Kidney glomerular epithelial cell (primary cell): ENCODE measurements around the gene PTPN6.

Experiments
- DNase-seq: peaks from one replicate; lab custom pipeline; 2025; lab: John Stamatoyannopoulos, UW

PTPN6 gene

DNA sequence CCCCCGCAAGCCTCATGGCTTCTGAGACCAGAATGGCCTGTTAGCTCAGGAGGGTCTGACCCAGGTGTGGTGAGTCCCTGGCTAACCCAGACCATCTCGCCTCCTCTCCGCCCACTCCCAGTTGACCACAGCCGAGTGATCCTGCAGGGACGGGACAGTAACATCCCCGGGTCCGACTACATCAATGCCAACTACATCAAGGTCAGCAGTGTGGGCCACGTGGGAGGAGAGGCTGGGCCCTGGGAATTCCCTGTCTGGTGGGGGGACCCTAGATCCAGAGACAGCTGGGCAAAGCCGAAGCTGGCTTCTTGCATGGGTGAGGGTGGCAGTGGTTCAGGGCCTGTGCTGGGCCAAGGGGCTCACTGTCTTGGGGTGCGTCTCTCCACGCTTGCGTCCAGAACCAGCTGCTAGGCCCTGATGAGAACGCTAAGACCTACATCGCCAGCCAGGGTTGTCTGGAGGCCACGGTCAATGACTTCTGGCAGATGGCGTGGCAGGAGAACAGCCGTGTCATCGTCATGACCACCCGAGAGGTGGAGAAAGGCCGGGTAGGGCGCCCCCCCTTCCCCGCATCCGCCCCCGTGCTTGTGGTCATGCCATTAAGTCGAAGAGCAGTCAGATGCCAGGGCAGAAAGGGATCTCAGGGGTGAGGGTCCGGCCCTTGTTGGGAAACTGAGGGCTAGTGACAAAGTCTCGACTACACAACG is 5.0 kb downstream of the PTPN6 start:
- no peak for DNase-seq

DNA sequence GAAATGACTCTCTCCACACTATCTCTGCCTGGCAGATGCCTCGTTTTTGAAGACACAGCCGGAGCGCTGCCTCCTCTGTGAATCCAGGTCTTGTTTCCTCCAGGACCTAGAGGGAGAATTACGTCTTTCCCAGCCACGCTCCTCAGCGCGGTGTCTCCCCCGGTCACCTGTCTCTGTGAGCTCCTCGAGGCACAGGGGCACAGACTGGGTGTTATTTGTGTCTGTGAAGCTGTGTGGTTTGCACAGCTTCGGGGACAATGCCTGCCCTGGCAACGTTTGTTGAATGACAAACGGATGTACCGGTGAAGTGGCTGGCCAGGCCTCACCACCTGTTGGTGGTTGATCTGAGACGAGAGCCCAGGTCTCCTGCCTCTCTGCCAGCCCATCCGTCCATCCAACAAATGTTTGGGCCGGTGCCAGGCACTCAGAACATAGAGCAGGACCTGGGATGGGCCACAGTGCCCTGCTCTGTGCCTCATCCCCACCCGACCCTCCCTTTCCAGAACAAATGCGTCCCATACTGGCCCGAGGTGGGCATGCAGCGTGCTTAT is 6.1 kb downstream of the PTPN6 start:
- no peak for DNase-seq

DNA sequence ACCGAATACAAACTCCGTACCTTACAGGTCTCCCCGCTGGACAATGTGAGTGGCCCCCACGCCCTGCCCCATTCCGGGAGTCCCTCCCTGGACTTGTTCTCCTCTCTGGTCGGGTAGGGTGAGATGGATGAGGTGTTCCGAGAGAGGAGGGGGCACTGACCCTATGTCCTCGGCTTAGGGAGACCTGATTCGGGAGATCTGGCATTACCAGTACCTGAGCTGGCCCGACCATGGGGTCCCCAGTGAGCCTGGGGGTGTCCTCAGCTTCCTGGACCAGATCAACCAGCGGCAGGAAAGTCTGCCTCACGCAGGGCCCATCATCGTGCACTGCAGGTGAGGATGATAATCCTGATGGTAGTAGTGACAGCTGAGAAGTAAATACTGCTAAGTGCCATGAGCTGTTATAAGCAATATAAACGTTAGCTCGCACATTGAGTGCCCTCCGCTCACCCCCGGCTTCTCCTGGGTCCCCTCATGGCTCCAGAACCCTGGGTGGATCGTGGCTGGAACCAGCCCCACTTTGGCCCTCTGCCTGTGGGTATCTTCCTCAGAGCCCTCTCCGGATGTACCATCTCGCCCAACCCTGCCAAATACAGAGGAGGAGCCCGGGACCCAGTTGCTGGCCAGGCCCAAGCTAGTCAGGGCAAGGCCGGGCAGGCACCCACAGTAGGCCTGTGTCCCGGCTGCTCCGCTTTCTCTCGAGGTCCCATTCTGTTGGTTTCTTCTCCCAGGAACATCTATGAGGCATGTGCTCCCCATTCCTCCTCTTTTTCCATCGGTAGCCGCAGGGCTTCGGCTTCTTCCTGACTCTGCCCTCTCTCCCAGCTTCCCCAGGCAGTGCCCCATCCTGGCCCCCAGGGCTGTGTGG is 6.8 kb downstream of the PTPN6 start:
- DNase-seq = no peak

DNA sequence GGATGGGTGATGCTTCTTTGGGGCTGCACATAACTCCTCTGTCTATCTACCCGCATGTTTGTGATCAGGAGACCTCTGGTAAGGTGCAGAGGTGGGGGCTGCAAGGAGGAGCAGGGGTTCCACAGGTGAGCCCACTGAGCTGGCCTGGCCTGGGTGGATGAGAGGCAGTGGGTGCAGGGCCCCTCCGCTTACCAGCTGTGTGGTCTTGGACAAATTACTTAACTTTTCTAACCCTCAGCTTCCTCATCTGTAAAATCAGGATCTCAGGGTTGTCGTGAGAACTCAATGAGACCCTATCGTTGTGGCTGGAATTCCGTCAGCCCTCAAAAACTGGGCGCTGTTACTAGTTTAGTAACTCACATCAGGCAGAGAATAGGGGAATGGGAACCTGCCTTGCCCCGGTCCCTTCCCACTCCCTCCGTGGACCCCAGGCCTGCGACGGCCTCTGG is 7.5 kb downstream of the PTPN6 start:
- DNase-seq = no peak

DNA sequence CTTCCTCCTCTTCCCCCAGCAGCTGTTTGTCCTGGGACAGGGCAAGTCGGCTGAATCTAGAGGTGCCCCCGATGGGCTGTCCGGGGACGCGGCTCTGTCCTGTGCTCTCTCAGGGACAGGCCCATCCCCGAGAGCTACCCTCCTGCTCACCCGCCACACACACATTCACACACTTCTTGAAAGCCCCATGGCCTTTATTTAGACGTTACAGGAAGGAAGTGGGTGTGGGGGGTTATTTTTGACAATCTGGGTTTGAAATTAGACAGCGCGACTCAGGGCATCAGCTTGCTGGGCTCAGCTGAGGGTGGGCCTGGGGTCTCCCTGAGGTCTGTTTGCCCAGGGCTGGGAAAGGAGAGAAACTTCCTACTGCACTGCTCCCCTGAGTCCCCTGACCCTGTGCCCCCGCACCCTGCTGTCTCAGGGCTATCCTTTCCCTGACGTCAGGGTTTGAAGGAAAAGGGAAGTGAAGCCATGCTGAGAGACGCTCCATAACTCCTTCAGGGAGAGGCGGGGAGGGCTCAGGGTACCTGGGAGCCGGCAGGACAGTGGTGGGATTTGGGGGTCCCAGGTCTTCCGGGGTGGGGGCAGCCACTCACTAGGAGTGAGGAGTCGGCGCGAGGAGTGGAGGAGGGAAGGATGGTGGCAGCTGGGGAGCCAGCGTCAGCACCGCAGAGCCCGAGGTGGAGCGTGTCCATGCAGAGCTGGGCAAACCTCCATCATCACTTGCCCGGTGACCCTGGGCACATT is 8.1 kb downstream of the PTPN6 start:
- no peak for DNase-seq

DNA sequence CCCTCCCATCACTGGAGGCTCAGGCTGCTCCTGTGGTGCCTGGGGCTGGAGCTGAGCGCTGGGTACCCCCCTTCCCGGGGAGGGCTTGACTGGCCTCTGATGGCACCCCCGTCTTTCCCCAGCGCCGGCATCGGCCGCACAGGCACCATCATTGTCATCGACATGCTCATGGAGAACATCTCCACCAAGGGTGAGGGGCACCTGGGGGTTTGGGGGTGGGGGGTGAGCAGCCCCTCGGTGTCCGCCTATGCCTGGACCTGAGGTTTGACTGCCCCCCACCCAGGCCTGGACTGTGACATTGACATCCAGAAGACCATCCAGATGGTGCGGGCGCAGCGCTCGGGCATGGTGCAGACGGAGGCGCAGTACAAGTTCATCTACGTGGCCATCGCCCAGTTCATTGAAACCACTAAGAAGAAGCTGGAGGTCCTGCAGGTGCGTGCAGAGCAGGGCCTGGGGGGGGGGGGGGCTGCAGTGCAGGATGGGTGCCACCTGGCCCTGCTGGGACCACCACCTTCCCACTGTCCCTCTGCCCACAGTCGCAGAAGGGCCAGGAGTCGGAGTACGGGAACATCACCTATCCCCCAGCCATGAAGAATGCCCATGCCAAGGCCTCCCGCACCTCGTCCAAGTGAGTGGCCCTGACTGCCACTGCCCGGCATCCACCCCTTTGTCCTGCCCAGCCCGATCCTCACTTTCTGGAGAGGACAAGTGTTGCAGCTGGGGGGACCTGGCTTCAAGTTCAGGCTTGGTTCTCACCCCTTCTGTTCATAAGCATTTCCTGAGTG is 8.8 kb downstream of the PTPN6 start:
- DNase-seq = no peak

DNA sequence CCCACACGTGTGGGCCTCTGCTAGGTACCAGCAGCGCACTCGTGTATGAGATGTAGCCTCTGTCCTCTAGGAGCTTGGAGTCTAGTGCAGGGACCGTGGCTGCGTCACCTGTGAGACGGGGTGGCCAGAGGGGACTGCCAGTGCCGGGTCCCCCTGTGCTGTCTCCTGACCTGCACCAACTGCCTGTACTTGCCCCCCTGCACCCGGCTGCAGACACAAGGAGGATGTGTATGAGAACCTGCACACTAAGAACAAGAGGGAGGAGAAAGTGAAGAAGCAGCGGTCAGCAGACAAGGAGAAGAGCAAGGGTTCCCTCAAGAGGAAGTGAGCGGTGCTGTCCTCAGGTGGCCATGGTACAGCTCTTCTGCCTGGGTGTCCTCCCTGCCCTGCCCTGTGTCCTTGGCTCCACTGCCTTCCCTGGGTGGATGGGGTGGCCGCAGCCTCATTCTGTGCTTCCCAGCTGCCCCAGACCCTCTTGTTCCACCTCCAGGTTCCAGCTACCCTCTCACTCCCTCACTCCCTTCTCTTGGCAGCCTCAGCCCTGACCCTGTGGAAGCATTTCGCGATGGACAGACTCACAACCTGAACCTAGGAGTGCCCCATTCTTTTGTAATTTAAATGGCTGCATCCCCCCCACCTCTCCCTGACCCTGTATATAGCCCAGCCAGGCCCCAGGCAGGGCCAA is 9.6 kb downstream of the PTPN6 start:
- DNase-seq = no peak

DNA sequence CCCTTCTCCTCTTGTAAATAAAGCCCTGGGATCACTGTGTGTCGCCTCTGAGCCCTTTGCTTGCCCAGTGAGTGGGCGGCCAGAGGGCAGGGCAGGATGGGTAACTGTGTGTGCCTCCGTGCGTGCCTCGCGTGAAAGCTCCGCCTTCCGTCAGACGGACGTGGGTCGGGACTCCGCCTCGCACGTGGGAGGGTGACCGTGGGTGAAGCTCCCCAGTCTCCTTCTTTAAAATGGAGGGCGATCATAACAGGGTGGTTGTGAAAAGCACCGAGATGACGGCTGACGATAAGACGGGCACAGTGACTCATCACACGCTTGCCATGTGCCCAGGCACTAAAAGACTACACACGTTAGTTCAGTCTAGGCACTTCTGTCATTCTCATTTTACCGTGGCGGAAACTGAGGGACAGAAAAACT is 10.1 kb downstream of the PTPN6 start:
- no peak for DNase-seq

DNA sequence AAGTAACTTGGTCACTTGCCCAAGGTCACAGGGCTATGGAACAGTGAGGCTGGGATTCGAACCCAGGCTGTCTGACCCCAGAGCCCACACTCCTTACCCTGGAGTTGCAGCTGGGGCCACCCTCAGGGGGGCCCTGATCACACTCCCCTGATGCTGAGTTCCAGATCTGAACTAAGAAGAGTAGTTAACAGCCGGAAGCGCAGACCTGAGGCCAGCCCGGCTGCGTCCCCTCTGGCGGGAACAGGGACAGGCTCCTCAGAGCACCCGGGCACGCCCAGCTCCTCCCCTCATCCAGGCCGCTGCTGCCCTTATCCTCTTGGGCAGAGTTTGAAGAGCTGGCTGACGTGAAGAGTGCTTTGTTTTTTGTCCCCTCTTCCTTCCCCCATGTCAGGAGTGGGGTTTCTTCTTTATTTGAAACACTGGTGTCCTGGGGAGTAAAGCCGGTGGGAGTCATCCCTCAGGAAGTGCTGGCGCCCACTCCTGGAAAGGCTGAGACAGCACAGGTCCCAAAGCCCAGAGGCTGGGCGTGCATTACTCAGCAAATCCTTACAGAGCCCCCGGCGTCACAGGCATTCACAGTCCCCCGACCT is 10.6 kb downstream of the PTPN6 start:
- peak; percentile 9 for DNase-seq

DNA sequence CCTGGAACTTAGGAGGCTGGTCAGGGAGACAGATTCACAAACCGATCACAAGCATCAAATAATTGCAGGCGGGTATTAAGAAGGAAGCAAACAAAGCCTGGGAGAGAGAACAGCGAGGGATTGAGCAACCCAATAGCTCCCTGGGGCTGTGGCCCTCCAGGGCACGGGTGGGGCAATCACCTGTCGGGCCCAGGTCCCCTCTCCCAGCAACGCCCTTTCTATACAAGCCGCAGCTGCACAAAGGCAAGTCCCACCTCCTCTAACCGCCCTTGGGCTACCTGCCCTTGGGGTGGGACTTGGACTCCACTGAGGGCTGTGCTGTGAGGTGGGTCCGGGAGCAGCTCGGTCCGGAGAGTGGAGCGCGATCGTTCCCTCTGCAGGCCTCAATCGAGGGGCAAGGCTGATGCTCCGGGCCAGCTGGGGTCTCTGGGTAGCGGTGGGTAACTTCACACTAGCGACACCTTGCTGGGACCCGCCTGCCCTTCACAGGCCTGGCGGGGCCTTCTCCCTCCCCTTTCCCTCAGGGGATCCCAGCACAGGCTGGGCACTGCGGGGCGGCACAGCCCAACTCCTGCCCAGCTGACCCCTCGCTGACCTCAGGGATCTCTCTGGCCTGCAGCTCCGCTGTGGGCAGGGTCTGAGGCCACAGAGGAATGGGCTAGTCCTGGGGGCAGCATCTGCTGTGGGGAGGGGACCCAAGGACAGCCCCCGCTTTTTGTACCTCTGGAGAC is 11.3 kb downstream of the PTPN6 start:
- no peak for DNase-seq

DNA sequence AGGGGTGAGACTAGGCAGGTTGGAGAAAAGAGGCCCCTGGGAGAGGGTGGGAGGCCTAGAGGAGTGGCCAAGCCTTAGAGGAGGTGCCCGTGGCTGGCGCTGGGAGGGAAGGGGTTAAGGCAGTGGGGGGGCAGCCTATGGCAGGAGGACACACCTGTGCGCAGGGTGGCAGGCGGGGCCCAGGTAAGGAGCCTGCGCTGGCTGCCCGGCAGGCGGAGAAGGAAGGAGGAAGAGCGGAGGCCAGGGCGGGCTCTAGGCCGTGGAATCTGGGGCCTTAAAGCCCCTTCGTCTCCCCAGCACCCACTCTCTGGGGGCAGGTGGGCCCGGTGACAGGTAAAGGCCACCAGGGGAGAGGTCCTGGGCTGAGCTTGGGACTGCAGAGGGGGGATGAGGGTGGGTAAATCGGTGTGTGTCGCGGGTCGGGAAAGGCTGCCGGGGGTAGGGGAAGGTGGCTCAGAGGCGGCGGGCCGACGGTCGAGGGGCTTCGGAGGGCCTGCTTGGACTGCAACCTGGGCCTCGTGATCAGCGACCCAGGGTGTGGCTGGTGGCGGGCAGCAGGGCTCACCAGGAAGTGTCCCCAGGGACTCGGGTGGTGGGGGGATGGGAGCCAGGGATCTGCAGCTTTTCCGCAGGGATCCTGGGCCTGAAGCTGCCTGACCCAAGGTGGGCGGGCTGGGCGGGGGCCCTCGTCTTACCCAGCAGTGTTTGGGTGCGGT is 12.0 kb downstream of the PTPN6 start:
- DNase-seq = no peak

DNA sequence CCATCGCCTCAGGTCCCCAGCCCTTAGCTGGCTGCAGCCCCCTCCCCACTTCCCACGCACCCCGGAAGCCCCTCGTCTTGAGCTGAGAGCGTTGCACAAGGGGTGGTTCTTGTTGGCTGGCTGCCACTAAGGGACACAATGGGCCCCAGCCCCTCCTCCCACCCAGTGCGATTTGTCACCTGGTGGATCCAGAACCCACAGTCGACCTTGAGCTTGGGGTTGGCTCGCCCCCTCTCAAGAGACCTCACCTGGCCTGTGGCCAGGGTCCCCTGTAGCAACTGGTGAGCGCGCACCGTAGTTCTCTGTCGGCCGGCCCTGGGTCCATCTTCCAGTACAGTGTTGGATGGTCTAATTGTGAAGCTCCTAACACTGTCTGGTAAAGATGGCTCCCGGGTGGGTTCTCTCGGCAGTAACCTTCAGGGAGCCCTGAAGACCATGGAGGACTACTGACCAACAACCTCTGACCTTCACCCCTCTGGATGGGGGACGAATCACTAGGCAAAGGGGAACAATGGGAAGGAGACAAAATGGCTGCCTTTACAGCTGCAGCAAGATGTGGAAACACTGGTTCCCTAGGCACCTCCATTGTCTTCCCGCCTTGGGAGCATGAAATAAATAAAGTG is 12.7 kb downstream of the PTPN6 start:
- no peak for DNase-seq

DNA sequence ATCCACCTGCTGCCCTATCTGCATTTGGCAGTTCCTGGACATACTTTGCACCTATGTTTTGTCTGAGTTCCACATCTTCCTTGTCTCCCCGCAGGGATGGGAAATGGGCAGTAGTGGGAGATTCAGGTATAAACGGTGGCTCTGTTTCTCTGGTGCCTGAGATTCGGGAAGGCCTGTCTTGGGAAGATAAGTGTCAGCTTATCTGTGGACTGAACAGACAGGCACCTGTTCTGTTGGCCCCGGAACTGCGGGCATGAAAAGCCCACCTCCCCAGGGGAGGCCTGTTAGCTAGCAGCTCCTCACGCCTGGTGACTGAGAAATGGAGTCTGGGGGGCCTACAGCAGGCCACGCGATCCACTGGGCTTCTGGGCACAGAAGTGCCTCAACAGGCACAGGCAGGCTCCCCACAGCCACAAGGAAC is 13.5 kb downstream of the PTPN6 start:
- no peak for DNase-seq

DNA sequence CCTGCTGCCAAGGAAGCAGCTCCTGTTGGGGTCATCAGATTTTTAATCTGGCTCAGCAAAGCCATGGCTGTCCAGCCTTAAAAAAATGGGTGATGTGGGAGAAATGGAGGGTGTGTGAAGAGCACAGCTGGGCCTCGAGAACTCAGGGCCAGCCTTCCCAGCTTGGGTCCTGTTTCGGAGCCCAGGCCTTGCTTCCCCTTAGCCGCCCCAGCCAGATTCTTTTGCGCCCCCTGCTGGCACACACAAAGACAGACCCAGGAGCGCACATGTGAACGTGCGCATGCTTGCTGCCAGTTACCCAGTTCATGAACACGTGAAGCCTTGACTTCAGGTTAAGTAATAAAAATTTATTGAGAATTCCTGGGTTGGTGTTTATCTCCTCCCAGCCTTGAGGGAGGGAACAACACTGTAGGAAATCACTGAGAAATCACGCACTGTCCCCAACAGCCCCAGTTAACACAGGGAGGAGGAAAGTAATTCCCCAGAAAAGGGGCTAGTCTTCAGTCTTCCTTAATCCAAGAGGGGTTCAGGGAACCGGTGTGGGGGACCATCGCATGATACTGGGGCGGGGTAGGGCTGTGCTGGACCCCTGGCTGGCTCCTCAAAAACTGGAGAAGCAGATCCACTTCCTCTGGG is 14.0 kb downstream of the PTPN6 start:
- DNase-seq = peak; percentile 21

DNA sequence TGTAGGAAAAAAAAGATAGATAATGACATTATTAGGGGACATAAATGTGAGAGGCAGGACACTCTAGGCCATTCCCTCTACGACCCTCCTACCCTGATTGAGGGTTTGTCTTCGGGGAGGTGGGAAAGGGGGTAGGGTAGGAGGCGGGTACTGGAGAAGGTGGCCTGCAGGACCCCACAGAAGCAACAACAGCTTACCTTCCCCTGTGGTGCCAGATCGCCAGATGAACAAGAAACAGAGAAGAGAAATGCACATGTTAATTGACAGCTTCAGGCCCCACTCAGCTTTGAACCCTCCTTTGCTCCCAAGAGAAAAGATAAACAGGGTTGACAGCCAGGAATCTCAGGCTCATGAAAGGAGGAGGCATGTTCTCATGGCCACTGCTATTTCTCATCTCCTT is 14.6 kb downstream of the PTPN6 start:
- no peak for DNase-seq

DNA sequence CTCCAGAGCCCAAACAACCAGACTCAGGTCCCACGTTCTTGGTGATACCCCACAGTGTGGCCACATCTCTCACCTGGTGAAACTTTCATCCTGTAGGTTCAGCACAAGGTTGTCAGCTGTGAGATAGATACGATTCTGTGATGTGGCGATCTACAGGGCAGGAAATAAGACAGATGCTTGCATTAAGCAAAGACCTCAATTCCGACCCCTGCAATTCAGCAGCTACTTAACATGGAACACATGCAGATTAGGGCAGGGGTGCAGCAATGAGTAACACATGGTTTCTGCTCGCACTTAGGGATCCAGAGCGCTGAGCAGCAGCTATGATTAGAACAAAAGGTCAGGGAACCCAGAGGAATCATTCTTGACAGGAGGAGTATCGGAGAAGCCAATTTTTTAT is 15.2 kb downstream of the PTPN6 start:
- DNase-seq = no peak

DNA sequence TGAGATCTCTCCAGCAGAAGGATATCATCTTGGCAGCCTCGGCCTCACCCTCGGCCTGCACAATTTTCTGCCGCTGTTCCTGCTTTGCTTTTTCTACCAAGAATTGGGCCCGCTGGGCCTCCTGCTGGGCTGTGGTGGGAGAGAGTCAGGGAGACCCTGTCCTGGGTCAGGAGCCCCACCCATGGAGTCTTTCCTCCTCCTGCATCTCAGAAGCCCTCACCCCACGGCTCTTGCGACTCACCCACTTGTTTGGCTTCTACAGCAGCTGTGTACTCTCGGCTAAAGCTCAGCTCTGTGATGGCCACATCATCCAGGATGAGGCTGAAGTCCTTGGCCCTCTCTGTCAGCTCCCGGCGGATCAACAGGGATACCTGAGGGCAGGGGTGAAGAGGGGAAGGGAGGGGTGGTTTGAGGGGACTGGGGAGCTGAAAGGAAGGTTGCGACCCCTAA is 16.5 kb downstream of the PTPN6 start:
- no peak for DNase-seq

DNA sequence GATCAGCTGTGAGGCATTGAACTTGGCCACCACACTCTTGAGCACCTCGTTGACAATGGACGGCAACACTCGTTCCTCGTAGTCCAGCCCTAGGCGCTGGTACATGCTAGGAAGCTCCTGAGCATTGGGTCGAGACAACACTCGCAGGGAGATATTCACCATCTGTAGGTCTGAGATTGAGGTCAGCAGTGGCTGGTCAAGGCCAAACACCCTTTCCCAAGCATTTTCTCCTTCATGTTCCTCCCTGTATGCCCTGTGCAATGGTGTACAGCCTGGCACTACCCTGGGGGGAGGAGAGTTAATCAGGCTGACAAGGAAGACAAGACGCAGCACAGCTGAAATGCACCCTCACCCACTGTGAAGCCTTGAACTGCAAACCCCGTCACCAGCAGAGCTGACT is 17.3 kb downstream of the PTPN6 start:
- no peak for DNase-seq
